Measurements from ENCODE around the gene WFIKKN1.

The WFIKKN1 gene

GRCh38 chr16:682493-683395 lies 52.0 kb downstream of the WFIKKN1 start:
- peak overlapping the region; percentile 90 for H3K4me3 ChIP-seq (ENCODE audit: low read depth, low read length)
- TF ChIP-seq, protein P1, sequence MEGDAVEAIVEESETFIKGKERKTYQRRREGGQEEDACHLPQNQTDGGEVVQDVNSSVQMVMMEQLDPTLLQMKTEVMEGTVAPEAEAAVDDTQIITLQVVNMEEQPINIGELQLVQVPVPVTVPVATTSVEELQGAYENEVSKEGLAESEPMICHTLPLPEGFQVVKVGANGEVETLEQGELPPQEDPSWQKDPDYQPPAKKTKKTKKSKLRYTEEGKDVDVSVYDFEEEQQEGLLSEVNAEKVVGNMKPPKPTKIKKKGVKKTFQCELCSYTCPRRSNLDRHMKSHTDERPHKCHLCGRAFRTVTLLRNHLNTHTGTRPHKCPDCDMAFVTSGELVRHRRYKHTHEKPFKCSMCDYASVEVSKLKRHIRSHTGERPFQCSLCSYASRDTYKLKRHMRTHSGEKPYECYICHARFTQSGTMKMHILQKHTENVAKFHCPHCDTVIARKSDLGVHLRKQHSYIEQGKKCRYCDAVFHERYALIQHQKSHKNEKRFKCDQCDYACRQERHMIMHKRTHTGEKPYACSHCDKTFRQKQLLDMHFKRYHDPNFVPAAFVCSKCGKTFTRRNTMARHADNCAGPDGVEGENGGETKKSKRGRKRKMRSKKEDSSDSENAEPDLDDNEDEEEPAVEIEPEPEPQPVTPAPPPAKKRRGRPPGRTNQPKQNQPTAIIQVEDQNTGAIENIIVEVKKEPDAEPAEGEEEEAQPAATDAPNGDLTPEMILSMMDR (IDR thresholded peaks at IDR 0.05; ENCODE audit: low read depth, low read length, missing control alignments), result no peak
- DNase-seq (ENCODE audit: low read depth), result no peak

- DNase-seq (ENCODE audit: low read depth), result no peak
- H3K4me3 ChIP-seq (ENCODE audit: low read depth, low read length), result peak overlapping the region; percentile 90
- TF ChIP-seq, protein P1 (IDR thresholded peaks at IDR 0.05; ENCODE audit: low read depth, low read length, missing control alignments), result no peak
These were observed 52.7 kb downstream of the WFIKKN1 start for GRCh38 chr16:683396-684070.
